GM12872 (cell line): ENCODE measurements around the gene SAMSN1.

ENCODE experiments used
- TF ChIP-seq, protein P1 (sequence below): IDR thresholded peaks from 3 replicates; pipeline ENCODE4 v1.5.1; 2011; ENCODE audit warnings: low read depth, mild to moderate bottlenecking, low read length, moderate library complexity; ENCODE audit not compliant: insufficient read depth

SAMSN1 gene

DNA sequence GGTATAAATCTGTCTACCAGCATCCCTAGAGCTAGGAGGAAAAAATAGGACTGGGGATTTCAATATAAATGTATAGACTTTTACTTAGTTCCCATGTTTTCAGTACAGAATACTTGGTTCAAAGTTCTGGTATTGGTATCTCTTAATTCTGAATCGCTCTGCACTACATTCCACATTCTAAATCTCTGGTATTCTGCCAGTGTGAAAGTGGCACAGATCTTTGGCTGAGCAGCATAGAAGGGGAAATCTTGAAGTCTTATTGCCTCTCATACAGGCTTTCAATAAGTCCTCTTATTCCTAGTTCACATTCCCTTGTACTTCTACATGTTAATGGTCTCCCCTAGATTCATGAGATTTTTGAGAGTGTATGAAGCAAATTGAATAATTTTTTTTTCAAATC lies 89.2 kb downstream of the SAMSN1 start:
- TF ChIP-seq, protein P1, sequence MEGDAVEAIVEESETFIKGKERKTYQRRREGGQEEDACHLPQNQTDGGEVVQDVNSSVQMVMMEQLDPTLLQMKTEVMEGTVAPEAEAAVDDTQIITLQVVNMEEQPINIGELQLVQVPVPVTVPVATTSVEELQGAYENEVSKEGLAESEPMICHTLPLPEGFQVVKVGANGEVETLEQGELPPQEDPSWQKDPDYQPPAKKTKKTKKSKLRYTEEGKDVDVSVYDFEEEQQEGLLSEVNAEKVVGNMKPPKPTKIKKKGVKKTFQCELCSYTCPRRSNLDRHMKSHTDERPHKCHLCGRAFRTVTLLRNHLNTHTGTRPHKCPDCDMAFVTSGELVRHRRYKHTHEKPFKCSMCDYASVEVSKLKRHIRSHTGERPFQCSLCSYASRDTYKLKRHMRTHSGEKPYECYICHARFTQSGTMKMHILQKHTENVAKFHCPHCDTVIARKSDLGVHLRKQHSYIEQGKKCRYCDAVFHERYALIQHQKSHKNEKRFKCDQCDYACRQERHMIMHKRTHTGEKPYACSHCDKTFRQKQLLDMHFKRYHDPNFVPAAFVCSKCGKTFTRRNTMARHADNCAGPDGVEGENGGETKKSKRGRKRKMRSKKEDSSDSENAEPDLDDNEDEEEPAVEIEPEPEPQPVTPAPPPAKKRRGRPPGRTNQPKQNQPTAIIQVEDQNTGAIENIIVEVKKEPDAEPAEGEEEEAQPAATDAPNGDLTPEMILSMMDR: no peak

DNA sequence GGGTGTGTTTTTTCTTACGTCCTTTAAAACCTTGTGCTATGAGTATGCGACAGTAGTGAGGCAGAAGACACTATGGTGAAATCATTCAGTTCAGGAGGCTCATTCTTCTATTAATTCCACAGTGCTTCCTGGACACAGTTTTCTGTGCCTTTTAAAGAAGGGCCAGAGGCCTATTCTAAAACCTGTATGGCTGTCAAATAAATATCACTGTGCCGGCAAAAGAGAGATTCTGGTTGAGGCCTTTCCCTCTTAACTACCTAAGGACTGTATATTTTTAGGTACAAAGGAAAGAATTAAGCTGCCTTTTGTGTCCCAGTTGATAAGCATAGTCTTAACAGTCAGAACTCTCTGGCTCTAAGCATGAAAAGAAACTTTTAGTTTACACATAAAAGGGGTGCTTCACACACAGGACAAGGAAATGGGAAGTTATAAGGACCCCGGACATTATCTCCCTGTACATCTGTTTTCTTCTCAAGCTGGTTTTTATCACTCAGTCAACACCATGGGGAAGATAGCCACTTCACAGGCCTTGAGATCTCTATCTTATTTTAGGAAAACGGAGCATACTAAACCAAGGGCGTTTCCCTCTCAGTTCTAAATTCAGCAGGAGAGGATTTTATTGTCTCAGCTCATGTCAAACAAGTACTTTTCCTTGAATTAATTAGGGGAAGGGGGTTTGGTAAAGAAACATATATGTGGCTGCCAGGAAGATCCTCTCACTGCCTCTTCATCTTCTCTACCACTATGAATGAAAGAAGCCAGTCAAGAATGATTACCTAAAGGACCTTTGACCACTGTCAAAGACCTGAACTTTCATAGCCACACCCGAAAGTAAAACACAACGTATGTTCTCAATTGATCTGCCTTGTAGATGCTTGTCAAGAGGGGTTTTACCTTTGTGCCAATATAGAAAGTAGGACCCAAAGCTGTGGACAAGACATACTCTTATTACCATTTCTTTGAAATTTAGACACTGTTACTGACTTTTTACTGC lies 91.8 kb downstream of the SAMSN1 start:
- TF ChIP-seq, protein P1: no peak

DNA sequence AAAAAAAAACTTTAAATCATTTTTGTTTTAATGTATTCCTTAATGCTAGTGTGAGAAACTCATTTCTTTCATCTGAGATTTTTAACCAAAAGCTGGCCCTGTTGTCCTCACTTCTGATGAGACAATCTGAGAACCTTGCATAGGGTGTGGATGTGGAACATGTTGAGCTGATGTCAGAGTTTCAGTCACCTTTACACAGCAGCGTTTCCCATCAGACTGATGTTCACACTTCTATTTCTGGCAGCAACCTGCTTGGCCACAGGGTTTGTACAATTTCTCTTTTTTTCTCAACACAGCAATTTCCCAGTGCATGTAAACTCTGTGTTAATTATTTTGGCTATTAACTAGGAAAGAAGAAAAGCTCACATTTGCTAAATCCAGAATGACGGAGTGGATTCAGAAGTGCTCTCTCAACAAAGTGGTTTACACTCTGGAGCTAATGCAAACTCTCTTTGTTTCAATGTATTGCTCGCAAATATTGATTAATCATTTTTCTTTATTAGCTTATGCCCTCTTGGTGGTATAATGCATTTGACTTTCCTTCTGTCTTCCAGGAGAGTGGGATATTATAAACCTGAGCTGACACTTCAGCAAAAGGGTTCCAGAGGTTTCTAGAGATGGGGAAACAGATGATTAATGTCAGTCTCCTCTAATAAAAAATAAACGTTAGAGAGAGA lies 92.6 kb downstream of the SAMSN1 start:
- TF ChIP-seq, protein P1: no peak

DNA sequence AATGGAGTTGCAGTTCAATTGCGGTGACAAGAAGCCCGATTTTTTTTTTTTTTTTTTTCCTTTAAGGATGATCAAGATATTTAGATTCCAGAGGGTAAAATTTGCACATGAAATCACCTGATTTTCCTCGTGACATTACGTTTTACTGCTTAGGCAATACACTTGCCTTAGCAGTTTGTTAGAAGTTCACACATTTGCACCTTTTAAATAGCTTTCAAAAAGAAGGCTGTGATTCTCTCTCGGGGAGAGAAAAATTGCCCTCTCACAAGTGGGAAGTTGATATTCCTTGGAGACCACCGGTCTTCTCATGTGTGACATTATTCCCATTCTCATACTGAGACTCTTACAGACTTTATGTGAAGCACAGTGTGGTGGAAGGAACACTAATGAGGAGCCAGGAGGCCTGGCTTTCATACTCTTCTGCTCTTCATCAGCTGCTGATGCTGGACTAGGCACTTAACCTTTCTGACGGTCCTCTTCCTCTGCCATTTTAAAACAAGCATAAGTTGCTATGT lies 93.3 kb downstream of the SAMSN1 start:
- TF ChIP-seq, protein P1: no peak

DNA sequence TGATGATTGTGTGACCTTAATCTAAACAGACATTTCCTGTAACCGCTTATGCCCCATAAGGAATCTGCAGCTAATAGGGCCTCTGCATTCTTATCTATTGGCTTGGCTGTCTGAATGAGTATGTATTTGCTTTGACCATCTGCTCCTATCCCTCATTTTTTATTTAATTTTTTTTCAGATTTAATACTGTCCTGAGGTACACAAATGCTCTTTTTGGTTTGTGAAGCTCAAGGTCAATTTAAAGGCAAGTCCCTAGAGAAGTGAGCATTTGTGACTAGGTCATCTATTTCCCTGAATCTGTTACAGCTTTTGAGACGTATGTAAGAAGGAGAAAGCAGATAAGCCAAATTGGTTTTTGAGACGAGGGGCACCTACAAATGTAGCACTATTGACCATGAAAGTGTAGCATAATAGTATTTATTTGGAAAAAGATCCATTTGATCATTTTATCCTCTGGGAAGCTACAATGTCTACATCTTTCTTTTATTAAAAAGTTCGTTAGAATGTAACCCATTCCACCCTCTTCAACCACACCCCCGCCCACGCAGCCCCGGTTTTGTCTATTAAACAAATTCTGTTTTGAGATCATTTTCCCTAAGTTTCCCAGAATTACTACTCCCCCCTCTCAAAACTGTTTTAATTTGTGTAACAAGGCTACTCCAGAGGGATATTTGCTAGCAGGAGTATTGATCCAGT lies 93.9 kb downstream of the SAMSN1 start:
- TF ChIP-seq, protein P1: no peak

DNA sequence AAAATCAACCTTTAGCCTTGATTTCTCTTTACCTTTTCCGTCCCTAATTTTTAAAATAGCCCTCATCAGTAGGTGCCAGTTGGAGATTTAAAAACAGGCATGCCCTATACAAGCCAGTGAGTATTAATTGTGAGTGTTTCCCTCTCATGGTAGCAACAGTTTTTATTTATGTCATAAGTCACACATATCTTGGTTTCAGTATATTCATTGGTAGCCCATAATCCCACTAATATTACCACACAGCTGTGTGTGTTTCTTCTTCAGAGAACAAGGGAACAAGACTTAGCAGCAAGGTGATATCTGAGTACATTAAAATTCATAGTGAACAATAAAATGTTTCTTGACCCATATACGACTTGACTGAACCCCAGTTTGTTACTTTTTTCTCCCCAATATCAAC lies 94.6 kb downstream of the SAMSN1 start:
- TF ChIP-seq, protein P1: no peak

DNA sequence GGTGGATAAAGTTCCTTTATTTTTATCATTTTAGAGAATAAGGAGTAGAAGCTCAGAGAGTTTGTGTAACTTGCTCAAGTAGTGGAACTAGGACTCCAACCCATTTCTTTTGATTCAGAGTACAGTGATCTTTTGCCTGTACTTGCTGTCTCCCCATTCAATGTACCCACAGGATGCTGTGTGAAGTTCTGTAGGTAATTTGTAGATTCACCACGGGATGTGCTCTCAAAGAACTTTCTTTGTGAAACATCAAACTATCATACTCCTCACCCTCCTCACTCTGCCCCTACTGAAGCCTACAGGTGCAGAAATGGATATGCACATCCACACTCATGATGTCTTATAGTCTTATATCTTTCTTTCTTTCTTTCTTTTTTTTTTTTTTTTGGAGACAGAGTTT lies 97.3 kb downstream of the SAMSN1 start:
- TF ChIP-seq, protein P1: no peak
